K562 (cell line): ENCODE data around the gene ARPC2. TPM values are rescaled to one million over a fixed set of nuclear protein-coding genes. Genes with fewer than 3 reads are reported as not detected.

ENCODE experiments used
- ATAC-seq: fragments of 200-7000 bp; cut with Tn5 transposase; 3 replicates; pipeline ENCODE4 v1.9.1; 2020; ENCODE audit warnings: moderate library complexity
- BruUV-seq: library from RNA; stranded (reverse); fragments of 400-500 nt; replicated peaks from 2 replicates; lab custom pipeline; 2021; lab: Mats Ljungman, UMichigan
- CTCF ChIA-PET: fragments of 300-600 bp; formaldehyde crosslinking; extraction: SDS; loops from one replicate; lab custom pipeline; 2021; ENCODE audit warnings: low intra/inter-chr PET ratio; lab: Yijun Ruan, JAX
- POLR2A ChIA-PET: fragments of 300-600, 350-650 bp; sonication (Branson Sonifier 250); formaldehyde crosslinking; extraction: SDS; loops from one replicate; lab custom pipeline; 2021; ENCODE audit warnings: antibody characterized with exemption, inconsistent platforms; lab: Yijun Ruan, JAX
- DNase-seq, 4 experiments: peaks; one replicate each; pipeline versions ENCODE4 v3.0.0 to v3.0.0-alpha.2; 2011 to 2018; ENCODE audit warnings: low spot score in 3 of 4, mixed read lengths in 3 of 4; ENCODE audit errors: extremely low read depth in 1 of 4
- FAIRE-seq: peaks from 2 replicates; lab custom pipeline; 2011; peaks lifted over from hg19 to GRCh38; lab: Jason Lieb, UNC
- H2AFZ ChIP-seq: 2 replicates; pipeline ENCODE4 v1.6.0; 2011; ENCODE audit warnings: low read depth, low read length, control low read depth, inconsistent platforms
- H3K27ac ChIP-seq: fragments of 200-600 bp; 3 replicates; pipeline ENCODE4 v1.8.0; 2011; ENCODE audit warnings: low read depth, mild to moderate bottlenecking, control low read depth, inconsistent platforms, low read length, moderate library complexity, mixed read lengths; ENCODE audit errors: extremely low read depth
- H3K27me3 ChIP-seq, 2 experiments: fragments of 300-600 bp in 1 of 2; 2 replicates in 1 of 2; 3 replicates in 1 of 2; pipeline versions ENCODE4 v1.6.0 to v1.8.0; 2011; ENCODE audit warnings: inconsistent platforms in 2 of 2, low read length in 2 of 2, mild to moderate bottlenecking in 1 of 2, mixed read lengths in 1 of 2, moderate library complexity in 1 of 2; ENCODE audit not compliant: control insufficient read depth in 2 of 2, insufficient read depth in 2 of 2
- H3K36me3 ChIP-seq: fragments of 300-600 bp; 3 replicates; pipeline ENCODE4 v1.8.0; 2011; ENCODE audit warnings: mild to moderate bottlenecking, low read length, inconsistent platforms; ENCODE audit not compliant: control insufficient read depth, insufficient read depth
- H3K4me1 ChIP-seq, 2 experiments: fragments of 200-600 bp in 1 of 2; replicated peaks in 1 of 2; 2 replicates in 1 of 2; 3 replicates in 1 of 2; pipeline versions ENCODE4 v1.5.1 to v1.8.0; 2011; ENCODE audit warnings: inconsistent platforms in 2 of 2, low read length in 2 of 2, mild to moderate bottlenecking in 1 of 2, mixed read lengths in 1 of 2, moderate library complexity in 1 of 2; ENCODE audit not compliant: control insufficient read depth in 2 of 2, insufficient read depth in 2 of 2
- H3K4me2 ChIP-seq: 2 replicates; pipeline ENCODE4 v1.6.1; 2011; ENCODE audit warnings: low read length, control low read depth, inconsistent platforms, mixed read lengths; ENCODE audit not compliant: insufficient read depth
- H3K4me3 ChIP-seq: fragments of 200-600 bp; sonication (generic), shearing (Covaris generic); 2 replicates; pipeline ENCODE4 v1.5.1; 2016; ENCODE audit warnings: control low read depth, inconsistent platforms
- H3K79me2 ChIP-seq: fragments of 200-600 bp; 3 replicates; pipeline ENCODE4 v1.8.0; 2011; ENCODE audit warnings: low read length, inconsistent platforms; ENCODE audit not compliant: control insufficient read depth, insufficient read depth
- H3K9ac ChIP-seq, 2 experiments: 2 replicates each; pipeline versions ENCODE4 v1.6.0 to v1.6.1; 2011; ENCODE audit warnings: low read depth in 2 of 2, low read length in 2 of 2, control low read depth in 1 of 2, inconsistent platforms in 1 of 2, mild to moderate bottlenecking in 1 of 2, mixed read lengths in 1 of 2; ENCODE audit not compliant: insufficient read depth in 1 of 2
- H3K9me1 ChIP-seq: one replicate; pipeline ENCODE4 v1.6.0; 2011; ENCODE audit warnings: inconsistent platforms, mild to moderate bottlenecking, low read length, moderate library complexity; ENCODE audit not compliant: control insufficient read depth, insufficient read depth
- H3K9me3 ChIP-seq: replicated peaks from 2 replicates; pipeline ENCODE4 v1.5.1; 2011; ENCODE audit warnings: low read depth, low read length, inconsistent platforms; ENCODE audit not compliant: control insufficient read depth, insufficient read depth
- H4K20me1 ChIP-seq: replicated peaks from 2 replicates; pipeline ENCODE4 v1.6.1; 2011; ENCODE audit warnings: low read length, inconsistent platforms, mixed read lengths; ENCODE audit not compliant: control insufficient read depth, insufficient read depth
- ARNT ChIP-seq, 2 experiments: fragments of 450-650 bp; IDR thresholded peaks; 2 replicates each; pipeline ENCODE4 v1.6.1; 2016; ENCODE audit warnings: mild to moderate bottlenecking in 1 of 2
- CBX3 ChIP-seq, 2 experiments: IDR thresholded peaks; 1 replicate in 1 of 2; 2 replicates in 1 of 2; pipeline ENCODE4 v1.6.1; 2012; ENCODE audit warnings: inconsistent platforms in 2 of 2, low read length in 2 of 2, borderline replicate concordance in 1 of 2, control low read depth in 1 of 2
- EGR1 ChIP-seq: fragments of 450-650 bp; conservative IDR thresholded peaks from 2 replicates; pipeline ENCODE4 v1.6.1; 2017; ENCODE audit warnings: mild to moderate bottlenecking
- ERF ChIP-seq: fragments of 450-650 bp; formaldehyde crosslinking; IDR thresholded peaks from 2 replicates; pipeline ENCODE4 v1.4.0; 2020; ENCODE audit warnings: mild to moderate bottlenecking, mixed read lengths
- FOXJ2 ChIP-seq: fragments of 200-800 bp; sonication (Bioruptor generic); IDR thresholded peaks from 2 replicates; pipeline ENCODE4 v1.6.1; 2016; ENCODE audit warnings: missing genetic modification characterization, missing compliant biosample characterization
- GTF2E2 ChIP-seq: fragments of 200-800 bp; sonication (Bioruptor generic); IDR thresholded peaks from 2 replicates; pipeline ENCODE4 v1.6.1; 2016; ENCODE audit warnings: missing genetic modification characterization, missing compliant biosample characterization
- KDM2B ChIP-seq: fragments of 250-450 bp; sonication (Bioruptor Pico); IDR thresholded peaks from 2 replicates; pipeline ENCODE4 v1.8.0; 2021; ENCODE audit warnings: mild to moderate bottlenecking, moderate library complexity
- POLR2B ChIP-seq: fragments of 450-650 bp; IDR thresholded peaks from 2 replicates; pipeline ENCODE4 v1.6.1; 2018; ENCODE audit warnings: low read depth; ENCODE audit not compliant: partially characterized antibody
- TAF7 ChIP-seq: fragments of 450-650 bp; IDR thresholded peaks from 2 replicates; pipeline ENCODE4 v1.6.1; 2016; ENCODE audit warnings: missing genetic modification characterization, missing compliant biosample characterization
- TAL1 ChIP-seq: fragments of 450-650 bp; IDR thresholded peaks from 2 replicates; pipeline ENCODE4 v1.6.1; 2016; ENCODE audit warnings: mild to moderate bottlenecking
- USF2 ChIP-seq: sonication (generic); formaldehyde crosslinking; IDR thresholded peaks from 2 replicates; pipeline ENCODE4 v1.5.0; 2020; ENCODE audit warnings: missing genetic modification reagents
- ZEB2 ChIP-seq: fragments of 450-650 bp; IDR thresholded peaks from 2 replicates; pipeline ENCODE4 v1.6.1; 2016
- ZNF311 ChIP-seq: fragments of 250-450 bp; sonication (Bioruptor Pico); IDR thresholded peaks from 2 replicates; pipeline ENCODE4 v1.4.0; 2020; ENCODE audit warnings: mild to moderate bottlenecking, moderate library complexity
- ZNF316 ChIP-seq: fragments of 450-650 bp; IDR thresholded peaks from 2 replicates; pipeline ENCODE4 v1.6.1; 2016
- ZNF75A ChIP-seq: fragments of 450-650 bp; formaldehyde crosslinking; IDR thresholded peaks from 2 replicates; pipeline ENCODE4 v1.4.0; 2020; ENCODE audit warnings: mild to moderate bottlenecking
- WGBS: fragments of 100-300 bp; shearing (Covaris generic); methylation state at CpG from one replicate; pipeline ENCODE4 v1.1.6; 2016; ENCODE audit warnings: low coverage, mixed read lengths; ENCODE audit not compliant: insufficient coverage; ENCODE audit errors: missing lambda C conversion rate; 5-methylcytosine and 5-hydroxymethylcytosine counted together
- in situ Hi-C: fragments of 300-500 bp; cut with MboI; formaldehyde crosslinking; loops from 4 replicates; pipeline ENCODE4 v1.15.0; 2018; ENCODE audit warnings: inconsistent platforms, mixed read lengths
- intact Hi-C: fragments of 100-400 bp; cut with micrococcal nuclease; formaldehyde crosslinking; loops from 2 replicates; pipeline ENCODE4 v1.14.2; 2022
- polyA plus RNA-seq, 8 experiments: library from polyadenylated mRNA; depleted of rRNA in 4 of 8; stranded (reverse) in 5 of 8; unstranded in 3 of 8; fragments of >200 nt; fragmentation: Nextera tagmentation in 2 of 8; fragmentation: Illumina TruSeq in 1 of 8; extraction: Ambion mirVana in 2 of 8; extraction: Trizol in 1 of 8; gene quantifications; 2 replicates each; pipeline versions ENCODE4 v1.2.1 to v1.2.3, GENCODE V29; 2011 to 2014; ENCODE audit warnings: inconsistent platforms in 1 of 8, missing spikeins in 1 of 8
- total RNA-seq, 7 experiments: library from RNA; depleted of rRNA in 6 of 7; stranded (reverse); fragments of >200 nt in 6 of 7; fragmentation: Illumina TruSeq in 2 of 7; extraction: Trizol in 2 of 7; gene quantifications; 2 replicates each; pipeline versions ENCODE4 v1.2.1 to v1.2.3, GENCODE V29; 2011 to 2021; ENCODE audit warnings: low replicate concordance in 1 of 7
- TF ChIP-seq, protein P1 (sequence below): fragments of 200-400 bp; formaldehyde crosslinking; IDR thresholded peaks from 2 replicates; pipeline ENCODE4 v1.6.1; 2017; ENCODE audit warnings: mild to moderate bottlenecking, low read depth, low read length, moderate library complexity

The ARPC2 gene
- total and polyA plus RNA-seq, 9 of the 15 experiments (the other 6 are each of a cell fraction or from before 2014, with no cell fraction given), result 81.9 to 187 (median 103) TPM

DNA sequence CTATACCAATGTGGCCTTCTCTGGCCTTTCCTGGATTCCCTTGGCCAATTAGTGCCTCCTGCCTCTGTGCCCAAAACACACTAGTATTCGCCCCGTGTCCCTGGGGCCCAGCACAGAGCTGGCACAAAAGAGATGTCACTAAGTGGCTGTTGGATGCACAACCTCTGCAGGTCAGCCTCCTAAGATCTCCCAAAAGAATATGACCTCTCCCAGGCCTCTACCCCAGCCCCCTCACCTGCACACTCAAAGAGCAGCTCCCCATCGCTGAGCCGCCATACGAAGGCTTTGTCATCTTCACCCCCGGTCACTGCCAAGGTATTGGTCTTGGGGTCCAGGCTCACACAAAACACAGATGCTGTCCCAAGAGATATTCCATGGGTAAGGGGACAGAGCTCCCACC lies 50.3 kb downstream of the ARPC2 start (continued):
- TF ChIP-seq ZNF311 (CRISPR knock-in tag), result no peak
- no peak for TF ChIP-seq ZEB2
- TF ChIP-seq CBX3 (IDR thresholded peaks at IDR 0.05; ENCODE audit: borderline replicate concordance in 1 of 2, low read length in 2 of 2), result no peak

DNA sequence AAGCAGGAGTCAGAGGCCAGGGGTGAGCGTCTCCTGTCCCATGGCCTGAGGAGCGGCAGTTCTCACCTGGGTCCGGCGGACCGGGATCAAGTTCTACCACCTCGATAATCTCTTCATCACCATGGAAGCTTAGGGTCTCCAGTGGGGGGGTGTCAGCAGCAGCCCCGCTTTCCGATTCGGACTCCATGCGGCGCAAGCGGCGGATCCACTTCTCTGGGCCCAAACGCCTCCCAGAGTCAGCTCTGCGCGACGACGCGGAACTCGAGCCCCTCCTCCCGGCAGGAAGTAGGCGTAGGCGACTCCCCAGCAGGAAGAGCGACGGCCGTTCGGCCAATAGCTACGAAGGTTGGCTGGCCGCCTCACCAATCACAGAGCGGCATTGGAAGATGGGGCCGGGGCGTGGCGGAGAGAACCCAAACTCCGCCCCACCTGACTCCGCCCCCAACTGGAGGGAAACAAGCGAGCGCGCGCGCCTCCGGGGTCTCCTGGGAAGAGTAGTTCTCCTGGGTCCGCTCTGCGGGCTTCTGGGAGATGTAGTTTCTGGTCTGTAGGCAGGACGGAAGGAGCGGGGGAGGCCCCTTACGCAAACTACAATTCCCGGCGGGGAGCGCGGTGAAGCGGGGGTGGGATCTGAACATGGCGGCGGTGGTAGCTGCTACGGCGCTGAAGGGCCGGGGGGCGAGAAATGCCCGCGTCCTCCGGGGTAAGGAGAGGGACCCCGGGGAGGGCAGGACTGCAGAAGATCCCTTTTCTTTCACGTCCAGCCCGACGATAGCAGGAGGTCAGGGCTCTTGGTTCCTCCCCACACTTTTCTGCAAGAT lies 53.1 kb downstream of the ARPC2 start, which contains the start of the genes AAMP and PNKD:
Gene AAMP, minus strand, starts transcription at position 238 of the 821 bp plus-strand sequence. Its CDS starts 51 bp downstream, at position 187.
Gene PNKD, plus strand, starts transcription at position 620 of the 821 bp plus-strand sequence. Its CDS starts 17 bp downstream, at position 637.
- ATAC-seq, result peak; percentile 91
- DNase-seq, result peak; percentile 94 to 98 (median 96)
- 0 out of 2 replicates have a peak, but pooled peaks cover 3% of the 10 kb centered on the region for H4K20me1 ChIP-seq
- peak within 1 kb of the TSS; percentile 84 for H3K4me3 ChIP-seq
- H2AFZ ChIP-seq, result peak within 1 kb of the TSS; percentile 90
- ChIA-PET POLR2A (interaction anchor here (0.6 to 1.5 kb wide), 13 partner anchors 9 to 374 kb away, joined by 3 to 6 read pairs (median 5); partner anchors contain the start of genes CTDSP1 and GPBAR1), CTCF (interaction anchor here (0.6 to 1.3 kb wide), 2 partner anchors 18 to 31 kb away, joined by 3 to 5 read pairs; no protein-coding TSS in a partner anchor)
- peak within 1 kb of the TSS; percentile 83 to 96 for H3K9ac ChIP-seq
- no peaks in the 10 kb centered on the region for H3K27me3 ChIP-seq
- no TSS peak for BruUV-seq
- peak; percentile 96 for FAIRE-seq
- peaks cover 25% of the 10 kb centered on the region for H3K79me2 ChIP-seq
- intact Hi-C loops, result loop anchor here (10.0 kb wide), 1 partner anchor 375 kb away; no protein-coding TSS in a partner anchor
- H3K36me3 ChIP-seq, result peaks cover 53% of the 10 kb centered on the region
- in situ Hi-C loops, result no loop called here
- WGBS, result 0% methylated on average over 37 of the region's 64 CpGs
- no peaks in the 10 kb centered on the region for H3K9me1 ChIP-seq
- peak within 1 kb of the TSS; percentile 80 for H3K27ac ChIP-seq
- H3K9me3 ChIP-seq, result no peaks in the 10 kb centered on the region
- H3K4me1 ChIP-seq, result peaks cover 4 to 25% of the 10 kb centered on the region in 2 experiments; a peak in 3 of 5 replicates
- H3K4me2 ChIP-seq, result peak within 1 kb of the TSS; percentile 89
- TF ChIP-seq ZNF75A (CRISPR knock-in tag) (no peak), ZNF316 (no peak), ERF (no peak), GTF2E2 (tag) (no peak), ARNT (IDR thresholded peaks at IDR 0.05) (no peak), TAL1 (0 out of 2 replicates have a peak, but pooled peaks have one; percentile 15), FOXJ2 (tag) (peak; percentile 79), POLR2B (peak; percentile 61), EGR1 (peak; percentile 98), KDM2B (CRISPR knock-in tag) (no peak), USF2 (CRISPR knock-in tag) (no peak; the same call in 1 of the 2 replicates), TAF7 (tag) (0 out of 2 replicates have a peak, but pooled peaks have one; percentile 19)
- TF ChIP-seq, protein P1, sequence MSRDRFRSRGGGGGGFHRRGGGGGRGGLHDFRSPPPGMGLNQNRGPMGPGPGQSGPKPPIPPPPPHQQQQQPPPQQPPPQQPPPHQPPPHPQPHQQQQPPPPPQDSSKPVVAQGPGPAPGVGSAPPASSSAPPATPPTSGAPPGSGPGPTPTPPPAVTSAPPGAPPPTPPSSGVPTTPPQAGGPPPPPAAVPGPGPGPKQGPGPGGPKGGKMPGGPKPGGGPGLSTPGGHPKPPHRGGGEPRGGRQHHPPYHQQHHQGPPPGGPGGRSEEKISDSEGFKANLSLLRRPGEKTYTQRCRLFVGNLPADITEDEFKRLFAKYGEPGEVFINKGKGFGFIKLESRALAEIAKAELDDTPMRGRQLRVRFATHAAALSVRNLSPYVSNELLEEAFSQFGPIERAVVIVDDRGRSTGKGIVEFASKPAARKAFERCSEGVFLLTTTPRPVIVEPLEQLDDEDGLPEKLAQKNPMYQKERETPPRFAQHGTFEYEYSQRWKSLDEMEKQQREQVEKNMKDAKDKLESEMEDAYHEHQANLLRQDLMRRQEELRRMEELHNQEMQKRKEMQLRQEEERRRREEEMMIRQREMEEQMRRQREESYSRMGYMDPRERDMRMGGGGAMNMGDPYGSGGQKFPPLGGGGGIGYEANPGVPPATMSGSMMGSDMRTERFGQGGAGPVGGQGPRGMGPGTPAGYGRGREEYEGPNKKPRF, result no peak
